ENCODE results near the gene FBXW5. TPM values are rescaled to one million over a fixed set of nuclear protein-coding genes. Genes with fewer than 3 reads are reported as not detected.

The FBXW5 gene
- total RNA-seq, 1 experiment from 2014 or later, result 62.2 TPM

GRCh38 chr9:136927343-136928271 is 16.9 kb downstream of the FBXW5 start:
- H3K27ac ChIP-seq (ENCODE audit: insufficient read length, low read depth, low read length), result no peak overlapping the region
- no peaks in the 10 kb centered on the region for H3K79me1 ChIP-seq (ENCODE audit: insufficient read depth, low read depth, low read length, poor library complexity, severe bottlenecking)
- H2AK5ac ChIP-seq (ENCODE audit: insufficient read length, low read length), result no peak overlapping the region
- no peaks in the 10 kb centered on the region for H3K79me2 ChIP-seq (ENCODE audit: insufficient read depth, low read length)
- no peak overlapping the region for H2BK120ac ChIP-seq (ENCODE audit: low read depth, low read length, poor library complexity, severe bottlenecking)
- DNase-seq, result peak; percentile 17
- WGBS (ENCODE audit: extremely low coverage, insufficient read length, low lambda C conversion rate), result no CpG with 5 or more reads among the region's 23 CpGs
- no peak overlapping the region for H4K91ac ChIP-seq (ENCODE audit: insufficient read length, low read depth, low read length)
- H3K23ac ChIP-seq (ENCODE audit: insufficient read length, low read depth, low read length), result no peak overlapping the region
- Mint-ChIP-seq H3K36me3 (ENCODE audit: insufficient read depth in 1 of 3, low read depth in 3 of 3) (peaks cover 14 to 70% (median 51%) of the 10 kb centered on the region in 3 experiments; a peak in 6 of 7 replicates), H3K27ac (peak overlapping the region in 2 of 3 experiments; percentile 0 to 24; a peak in 5 of 7 replicates), H3K4me1 (no peaks in the 10 kb centered on the region), H3K27me3 (ENCODE audit: low read depth) (no peaks in the 10 kb centered on the region), H3K9me3 (no peaks in the 10 kb centered on the region), H3K4me3 (no peak overlapping the region)
- H2BK12ac ChIP-seq (ENCODE audit: insufficient read length, low read depth, low read length), result no peak overlapping the region
- no peak overlapping the region for H2AFZ ChIP-seq (ENCODE audit: low read length)
- no peak overlapping the region for H3K14ac ChIP-seq (ENCODE audit: insufficient read depth, low read length)
- H3K9me3 ChIP-seq (ENCODE audit: control insufficient read depth, low read depth, low read length), result no peaks in the 10 kb centered on the region
- no peak overlapping the region for H3K4me2 ChIP-seq (ENCODE audit: insufficient read depth, insufficient read length, low read length)
- no peak for TF ChIP-seq CTCF (conservative IDR thresholded peaks at IDR 0.05)
- H3K4me1 ChIP-seq (ENCODE audit: insufficient read depth, low read length), result no peaks in the 10 kb centered on the region
- no peak overlapping the region for H3K56ac ChIP-seq (ENCODE audit: insufficient read length, low read depth, low read length)
- no peaks in the 10 kb centered on the region for H4K20me1 ChIP-seq (ENCODE audit: control insufficient read depth, insufficient read depth, insufficient read length)
- H4K8ac ChIP-seq (replicated peaks; ENCODE audit: insufficient read length, low read depth, low read length), result no peak overlapping the region
- H2BK15ac ChIP-seq (ENCODE audit: low read depth, low read length), result no peak overlapping the region
- H3K18ac ChIP-seq (ENCODE audit: insufficient read length, low read depth, low read length), result no peak overlapping the region
- no peaks in the 10 kb centered on the region for H3K23me2 ChIP-seq (ENCODE audit: insufficient read length, low read depth, low read length, poor library complexity, severe bottlenecking)
- no peak overlapping the region for H2BK20ac ChIP-seq (ENCODE audit: low read depth, low read length, poor library complexity, severe bottlenecking)
- H4K5ac ChIP-seq (ENCODE audit: insufficient read length, low read depth, low read length), result no peak overlapping the region
- H3T11ph ChIP-seq (ENCODE audit: low read length), result no peak overlapping the region
- no peak overlapping the region for H3K4ac ChIP-seq (ENCODE audit: low read depth, low read length)
- no peak overlapping the region for H2BK5ac ChIP-seq (ENCODE audit: insufficient read length, low read length)
- H3K9ac ChIP-seq (ENCODE audit: extremely low read depth, insufficient read length, low read length), result no peak overlapping the region
- no peaks in the 10 kb centered on the region for H3K27me3 ChIP-seq (ENCODE audit: insufficient read depth, low read length)
